ENCODE results near the gene GIMAP6. TPM values are rescaled to one million over a fixed set of nuclear protein-coding genes. Genes with fewer than 3 reads are reported as not detected.
"Not testable (repeated sequence)": the region's sequence is repeated elsewhere in the genome, so short reads cannot be mapped to it uniquely, and the experiment has no call there.

GIMAP6 gene
- total and polyA plus RNA-seq, 9 donors: 3.6 to 38.1 (median 11.4) TPM

GRCh38 chr7:150585199-150585598, 47.0 kb downstream of the GIMAP6 start:
- Histone ChIP-seq H3K27me3 (no peaks in the 10 kb centered on the region), H3K4me1 (ENCODE audit: insufficient read depth) (no peaks in the 10 kb centered on the region), H3K27ac (no peak overlapping the region), H3K36me3 (no peaks in the 10 kb centered on the region), H3K4me3 (no peak overlapping the region), H3K9me3 (no peaks in the 10 kb centered on the region)
- DNase-seq: no peak
- intact Hi-C loops (cut with DNase I): no loop called here
- 71 to 82% (median 77%) methylated on average over 7 of the region's 7 CpGs for WGBS, 3 donors
- TF ChIP-seq CTCF (IDR thresholded peaks at IDR 0.05) (no peak), POLR2A (IDR thresholded peaks at IDR 0.05) (no peak), EP300 (IDR thresholded peaks at IDR 0.05) (no peak)

- WGBS, 3 donors: 81 to 87% (median 84%) methylated on average over 3 of the region's 3 CpGs
- intact Hi-C loops (cut with DNase I): no loop called here
- H3K36me3 ChIP-seq: no peaks in the 10 kb centered on the region
These were observed 51.4 kb downstream of the GIMAP6 start for GRCh38 chr7:150580638-150581394.

GRCh38 chr7:150579979-150580637, 52.1 kb downstream of the GIMAP6 start:
- H3K27ac ChIP-seq; DNase-seq; H3K9me3 ChIP-seq; intact Hi-C loops (cut with DNase I); H3K4me3 ChIP-seq; H3K4me1 ChIP-seq (ENCODE audit: insufficient read depth); H3K27me3 ChIP-seq; H3K36me3 ChIP-seq: not testable (repeated sequence)
- 59 to 81% (median 73%) methylated on average over 7 of the region's 7 CpGs for WGBS, 3 donors

More at GRCh38 chr7:150580638-150581394, 51.4 kb downstream of the GIMAP6 start:
- Histone ChIP-seq H3K27me3 (no peaks in the 10 kb centered on the region), H3K27ac (no peak overlapping the region), H3K4me3 (no peak overlapping the region), H3K4me1 (ENCODE audit: insufficient read depth) (no peaks in the 10 kb centered on the region), H3K9me3 (no peaks in the 10 kb centered on the region)
- DNase-seq: no peak
- TF ChIP-seq POLR2A (IDR thresholded peaks at IDR 0.05): no peak
- no peak for TF ChIP-seq CTCF (IDR thresholded peaks at IDR 0.05)
- TF ChIP-seq EP300 (IDR thresholded peaks at IDR 0.05): no peak

Other genes with a start within 250 kb of the GIMAP6 start
- 10 to 100 TPM in 1 of 7 donors, 1 to 10 TPM in 6; 2.1 to 10.3 (median 5.5) TPM for gene GIMAP8, start 181.8 kb downstream of the GIMAP6 start, total RNA-seq
- gene GIMAP8, start 181.8 kb downstream of the GIMAP6 start, polyA plus RNA-seq: 10 to 100 TPM; 12.2 to 22.8 TPM
- 1 to 10 TPM; 2.3 to 9.1 (median 6.1) TPM for gene GIMAP7, start 117.5 kb downstream of the GIMAP6 start, total RNA-seq
- gene GIMAP7, start 117.5 kb downstream of the GIMAP6 start, polyA plus RNA-seq: 10 to 100 TPM; 25.1 to 30.3 TPM
- gene GIMAP4, start 65.0 kb downstream of the GIMAP6 start, total RNA-seq: 10 to 100 TPM in 3 of 7 donors, 1 to 10 TPM in 4; 5.4 to 18.8 (median 9.6) TPM
- gene GIMAP4, start 65.0 kb downstream of the GIMAP6 start, polyA plus RNA-seq: 10 to 100 TPM; 19.7 to 59.3 TPM
- 10 to 100 TPM in 3 of 7 donors, 1 to 10 TPM in 4; 6.0 to 13.3 (median 10.0) TPM for gene GIMAP2, start 53.3 kb upstream of the GIMAP6 start, total RNA-seq
- 10 to 100 TPM; 14.4 to 19.4 TPM for gene GIMAP2, start 53.3 kb upstream of the GIMAP6 start, polyA plus RNA-seq
- 1 to 10 TPM in 6 of 7 donors, under 1 TPM in 1; 0.58 to 3.1 (median 1.9) TPM for gene GIMAP1, start 84.2 kb upstream of the GIMAP6 start, total RNA-seq
- gene GIMAP1, start 84.2 kb upstream of the GIMAP6 start, polyA plus RNA-seq: 1 to 10 TPM; 5.5 to 6.2 TPM
- 1 to 10 TPM; 1.7 to 7.9 (median 5.6) TPM for gene GIMAP5, start 105.0 kb upstream of the GIMAP6 start, total RNA-seq
- 10 to 100 TPM; 19.3 to 39.7 TPM for gene GIMAP5, start 105.0 kb upstream of the GIMAP6 start, polyA plus RNA-seq
- gene TMEM176B, start 168.0 kb upstream of the GIMAP6 start, total RNA-seq: 100 to 1,000 TPM in 6 of 7 donors, 10 to 100 TPM in 1; 86.7 to 145 (median 137) TPM
- 100 to 1,000 TPM; 109 to 131 TPM for gene TMEM176B, start 168.0 kb upstream of the GIMAP6 start, polyA plus RNA-seq
- 100 to 1,000 TPM in 5 of 7 donors, 10 to 100 TPM in 2; 71.8 to 166 (median 127) TPM for gene TMEM176A, start 168.4 kb upstream of the GIMAP6 start, total RNA-seq
- gene TMEM176A, start 168.4 kb upstream of the GIMAP6 start, polyA plus RNA-seq: 100 to 1,000 TPM in 1 of 2 donors, 10 to 100 TPM in 1; 92.7 to 143 TPM
- under 1 TPM in 2 of 7 donors, not detected in 5; 0.26 to 0.95 TPM for gene AOC1, start 220.1 kb upstream of the GIMAP6 start, total RNA-seq
- gene AOC1, start 220.1 kb upstream of the GIMAP6 start, polyA plus RNA-seq: not detected

All from ovary (tissue), 9 donors.